ENCODE measurements around the gene CAMKMT. TPM values are rescaled to one million over a fixed set of nuclear protein-coding genes. Genes with fewer than 3 reads are reported as not detected.

Gene CAMKMT
- total and polyA plus RNA-seq, 10 donors = 4.1 to 26.1 (median 11.0) TPM

- WGBS, 5 donors = 83 to 93% (median 87%) methylated on average over 2 of the region's 2 CpGs
- Histone ChIP-seq H3K9me3 (no peaks in the 10 kb centered on the region), H3K36me3 (no peaks in the 10 kb centered on the region), H3K4me1 (no peaks in the 10 kb centered on the region), H3K4me3 (no peak overlapping the region), H3K27ac (no peak overlapping the region), H3K27me3 (replicated peaks in 1 of 7) (no peaks in the 10 kb centered on the region)
- TF ChIP-seq POLR2AphosphoS5 (IDR thresholded peaks at IDR 0.05) (no peak), CTCF (IDR thresholded peaks at IDR 0.05 in 8 of 11, conservative IDR thresholded peaks at IDR 0.05 in 3 of 11) (no peak), POLR2A (IDR thresholded peaks at IDR 0.05) (no peak)
- intact Hi-C loops (cut with DNase I; ENCODE audit: low total_unique reads) = no loop called here
- DNase-seq = no peak
Observed at GRCh38 chr2:44543773-44544725, 182.3 kb downstream of the CAMKMT start.

GRCh38 chr2:44545005-44545404, 183.3 kb downstream of the CAMKMT start:
- intact Hi-C loops (cut with DNase I; ENCODE audit: low total_unique reads) = no loop called here
- TF ChIP-seq CTCF (IDR thresholded peaks at IDR 0.05 in 8 of 11, conservative IDR thresholded peaks at IDR 0.05 in 3 of 11) = no peak
- no peak for TF ChIP-seq POLR2A (IDR thresholded peaks at IDR 0.05)
- no peak for TF ChIP-seq POLR2AphosphoS5 (IDR thresholded peaks at IDR 0.05)
- WGBS, 5 donors = 93 to 100% (median 95%) methylated on average over 2 of the region's 2 CpGs

GRCh38 chr2:44546459-44547127, 184.8 kb downstream of the CAMKMT start:
- peaks cover 0 to 9% (median 0%) of the 10 kb centered on the region in 6 donors for H3K36me3 ChIP-seq
- no peak overlapping the region for H3K4me3 ChIP-seq
- intact Hi-C loops (cut with DNase I; ENCODE audit: low total_unique reads) = no loop called here
- no peaks in the 10 kb centered on the region for H3K9me3 ChIP-seq
- 74 to 79% (median 76%) methylated on average over 2 of the region's 2 CpGs for WGBS, 5 donors
- H3K27me3 ChIP-seq (replicated peaks in 1 of 7) = no peaks in the 10 kb centered on the region
- H3K4me1 ChIP-seq = no peaks in the 10 kb centered on the region
- no peak overlapping the region for H3K27ac ChIP-seq
- no peak for DNase-seq
- TF ChIP-seq CTCF (IDR thresholded peaks at IDR 0.05 in 8 of 11, conservative IDR thresholded peaks at IDR 0.05 in 3 of 11) = no peak
- TF ChIP-seq POLR2AphosphoS5 (IDR thresholded peaks at IDR 0.05) = no peak
- no peak for TF ChIP-seq POLR2A (IDR thresholded peaks at IDR 0.05)

More at GRCh38 chr2:44545005-44545404, 183.3 kb downstream of the CAMKMT start:
- peaks cover 0 to 6% (median 0%) of the 10 kb centered on the region in 6 donors for H3K36me3 ChIP-seq
- no peaks in the 10 kb centered on the region for H3K4me1 ChIP-seq
- H3K9me3 ChIP-seq = no peaks in the 10 kb centered on the region
- H3K27me3 ChIP-seq (replicated peaks in 1 of 7) = no peaks in the 10 kb centered on the region
- H3K4me3 ChIP-seq = no peak overlapping the region
- no peak overlapping the region for H3K27ac ChIP-seq
- no peak for DNase-seq

GRCh38 chr2:44547718-44548117, 186.0 kb downstream of the CAMKMT start:
- peaks cover 0 to 9% (median 0%) of the 10 kb centered on the region in 6 donors for H3K36me3 ChIP-seq
- no peaks in the 10 kb centered on the region for H3K9me3 ChIP-seq
- H3K27ac ChIP-seq = no peak overlapping the region
- no peak for DNase-seq
- no peaks in the 10 kb centered on the region for H3K4me1 ChIP-seq
- WGBS, 5 donors = 47 to 69% (median 54%) methylated on average over 2 of the region's 2 CpGs
- intact Hi-C loops (cut with DNase I; ENCODE audit: low total_unique reads) = no loop called here
- no peaks in the 10 kb centered on the region for H3K27me3 ChIP-seq (replicated peaks in 1 of 7)
- TF ChIP-seq CTCF (IDR thresholded peaks at IDR 0.05 in 8 of 11, conservative IDR thresholded peaks at IDR 0.05 in 3 of 11) = no peak
- no peak for TF ChIP-seq POLR2AphosphoS5 (IDR thresholded peaks at IDR 0.05)
- no peak for TF ChIP-seq POLR2A (IDR thresholded peaks at IDR 0.05)
- H3K4me3 ChIP-seq = no peak overlapping the region

All from spleen (tissue), 11 donors.